Measurements from ENCODE around the gene TRAPPC6A.

GRCh38 chr19:45179892-45180370 is 1.9 kb upstream of the TRAPPC6A start:
- TF ChIP-seq EZH2 (IDR thresholded peaks at IDR 0.05; ENCODE audit: borderline replicate concordance, low read length): no peak
- TF ChIP-seq, protein P1, sequence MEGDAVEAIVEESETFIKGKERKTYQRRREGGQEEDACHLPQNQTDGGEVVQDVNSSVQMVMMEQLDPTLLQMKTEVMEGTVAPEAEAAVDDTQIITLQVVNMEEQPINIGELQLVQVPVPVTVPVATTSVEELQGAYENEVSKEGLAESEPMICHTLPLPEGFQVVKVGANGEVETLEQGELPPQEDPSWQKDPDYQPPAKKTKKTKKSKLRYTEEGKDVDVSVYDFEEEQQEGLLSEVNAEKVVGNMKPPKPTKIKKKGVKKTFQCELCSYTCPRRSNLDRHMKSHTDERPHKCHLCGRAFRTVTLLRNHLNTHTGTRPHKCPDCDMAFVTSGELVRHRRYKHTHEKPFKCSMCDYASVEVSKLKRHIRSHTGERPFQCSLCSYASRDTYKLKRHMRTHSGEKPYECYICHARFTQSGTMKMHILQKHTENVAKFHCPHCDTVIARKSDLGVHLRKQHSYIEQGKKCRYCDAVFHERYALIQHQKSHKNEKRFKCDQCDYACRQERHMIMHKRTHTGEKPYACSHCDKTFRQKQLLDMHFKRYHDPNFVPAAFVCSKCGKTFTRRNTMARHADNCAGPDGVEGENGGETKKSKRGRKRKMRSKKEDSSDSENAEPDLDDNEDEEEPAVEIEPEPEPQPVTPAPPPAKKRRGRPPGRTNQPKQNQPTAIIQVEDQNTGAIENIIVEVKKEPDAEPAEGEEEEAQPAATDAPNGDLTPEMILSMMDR (IDR thresholded peaks at IDR 0.05; ENCODE audit: low read length): no peak

Measured in OCI-LY1 (cell line).